GM21786 (cell line): Measurements from ENCODE around the gene CPAMD8.
"Not testable (repeated sequence)": the region's sequence is repeated elsewhere in the genome, so short reads cannot be mapped to it uniquely, and the experiment has no call there.

Source experiments
- ATAC-seq: cut with Tn5 transposase; IDR thresholded peaks from one replicate; pipeline ENCODE4 v1.9.1; 2021; ENCODE audit not compliant: unreplicated experiment

The CPAMD8 gene

GRCh38 chr19:16877581-16877980 lies 149.0 kb downstream of the CPAMD8 start:
- no peak for ATAC-seq

GRCh38 chr19:16876904-16877361 lies 149.7 kb downstream of the CPAMD8 start:
- ATAC-seq, result no peak

GRCh38 chr19:16875584-16876555 lies 150.7 kb downstream of the CPAMD8 start:
- no peak for ATAC-seq

- not testable (repeated sequence) for ATAC-seq
Observed at GRCh38 chr19:16874978-16875299, 151.7 kb downstream of the CPAMD8 start.

- ATAC-seq, result no peak
Observed at GRCh38 chr19:16874250-16874977, 152.2 kb downstream of the CPAMD8 start.

- no peak for ATAC-seq
Observed at GRCh38 chr19:16873594-16873993, 153.0 kb downstream of the CPAMD8 start.

GRCh38 chr19:16872728-16873127 lies 153.9 kb downstream of the CPAMD8 start:
- ATAC-seq, result no peak

- ATAC-seq, result no peak
Observed at GRCh38 chr19:16871871-16872270, 154.7 kb downstream of the CPAMD8 start.

- ATAC-seq, result no peak
Observed at GRCh38 chr19:16869331-16869972, 157.2 kb downstream of the CPAMD8 start.

- no peak for ATAC-seq
Observed at GRCh38 chr19:16868423-16869130, 158.0 kb downstream of the CPAMD8 start.

- ATAC-seq, result no peak
Observed at GRCh38 chr19:16867211-16867610, 159.4 kb downstream of the CPAMD8 start.

GRCh38 chr19:16862826-16863415 lies 163.7 kb downstream of the CPAMD8 start:
- ATAC-seq, result no peak

GRCh38 chr19:16861834-16862233 lies 164.8 kb downstream of the CPAMD8 start:
- ATAC-seq, result no peak

GRCh38 chr19:16861011-16861410 lies 165.6 kb downstream of the CPAMD8 start:
- ATAC-seq, result no peak

GRCh38 chr19:16860118-16860517 lies 166.5 kb downstream of the CPAMD8 start:
- no peak for ATAC-seq

- ATAC-seq, result no peak
Observed at GRCh38 chr19:16859626-16860025, 167.0 kb downstream of the CPAMD8 start.

- no peak for ATAC-seq
Observed at GRCh38 chr19:16856091-16856490, 170.5 kb downstream of the CPAMD8 start.

- ATAC-seq, result no peak
Observed at GRCh38 chr19:16853066-16853465, 173.5 kb downstream of the CPAMD8 start.

- ATAC-seq, result no peak
Observed at GRCh38 chr19:16851031-16851712, 175.4 kb downstream of the CPAMD8 start.

GRCh38 chr19:16850133-16850532 lies 176.5 kb downstream of the CPAMD8 start:
- no peak for ATAC-seq
